Neural cell (in vitro differentiated cells): ENCODE data around the gene SLAMF1. TPM values are rescaled to one million over a fixed set of nuclear protein-coding genes. Genes with fewer than 3 reads are reported as not detected.

ENCODE experiments used
- H2AFZ ChIP-seq: fragments of 200-600, 300-800 bp; sonication (generic), shearing (Covaris generic); 2 replicates; pipeline ENCODE4 v1.6.0; 2014; ENCODE audit warnings: low read depth, mild to moderate bottlenecking, antibody characterized with exemption, low read length, moderate library complexity
- H3F3A ChIP-seq: fragments of 200-600 bp; shearing (Covaris generic); 2 replicates; pipeline ENCODE4 v1.6.1; 2016; ENCODE audit warnings: mild to moderate bottlenecking, moderate library complexity, mixed read lengths, antibody characterized with exemption, low read length; ENCODE audit not compliant: insufficient read depth, poor library complexity, severe bottlenecking
- H3K27ac ChIP-seq: fragments of 200-600, 300-800 bp; sonication (generic), shearing (Covaris generic); 2 replicates; pipeline ENCODE4 v1.5.1; 2014; ENCODE audit warnings: mild to moderate bottlenecking, low read length, moderate library complexity
- H3K27me3 ChIP-seq: fragments of 300-800, 200-600 bp; sonication (generic), shearing (Covaris generic); 2 replicates; pipeline ENCODE4 v1.6.0; 2014; ENCODE audit warnings: mild to moderate bottlenecking, low read depth, low read length, moderate library complexity; ENCODE audit not compliant: insufficient read depth
- H3K36me3 ChIP-seq: fragments of 300-800, 200-600 bp; sonication (generic), shearing (Covaris generic); 2 replicates; pipeline ENCODE4 v1.5.1; 2014; ENCODE audit warnings: mild to moderate bottlenecking, antibody characterized with exemption, low read length, moderate library complexity; ENCODE audit not compliant: insufficient read depth
- H3K4me2 ChIP-seq: fragments of 300-800, 200-600 bp; sonication (generic), shearing (Covaris generic); 2 replicates; pipeline ENCODE4 v1.6.0; 2014; ENCODE audit warnings: mild to moderate bottlenecking, low read length
- H3K4me3 ChIP-seq: fragments of 300-800, 200-600 bp; sonication (generic), shearing (Covaris generic); 2 replicates; pipeline ENCODE4 v1.5.1; 2014; ENCODE audit warnings: mild to moderate bottlenecking, low read length, moderate library complexity
- H3K79me2 ChIP-seq: fragments of 200-600 bp; shearing (Covaris generic); replicated peaks from 2 replicates; pipeline ENCODE4 v1.6.0; 2014; ENCODE audit warnings: mild to moderate bottlenecking, low read length, moderate library complexity; ENCODE audit not compliant: insufficient read depth
- H3K9ac ChIP-seq: fragments of 300-800, 200-600 bp; sonication (generic), shearing (Covaris generic); 2 replicates; pipeline ENCODE4 v1.6.1; 2016; ENCODE audit warnings: mild to moderate bottlenecking, low read length, mixed read lengths
- H3K9me2 ChIP-seq: fragments of 200-600 bp; shearing (Covaris generic); 2 replicates; pipeline ENCODE4 v1.6.1; 2016; ENCODE audit warnings: mild to moderate bottlenecking, low read length, mixed read lengths; ENCODE audit not compliant: insufficient read depth
- H3K9me3 ChIP-seq: fragments of 200-600, 300-800 bp; sonication (generic), shearing (Covaris generic); 2 replicates; pipeline ENCODE4 v1.6.1; 2016; ENCODE audit warnings: mild to moderate bottlenecking, mixed run types, low read length, moderate library complexity, mixed read lengths
- H4K20me1 ChIP-seq: fragments of 200-600 bp; shearing (Covaris generic); 2 replicates; pipeline ENCODE4 v1.6.1; 2016; ENCODE audit warnings: mild to moderate bottlenecking, mixed run types; ENCODE audit not compliant: insufficient read depth
- CTCF ChIP-seq: fragments of 450-650 bp; IDR thresholded peaks from 2 replicates; pipeline ENCODE4 v1.5.1; 2014; ENCODE audit warnings: antibody characterized with exemption, mild to moderate bottlenecking, moderate library complexity; ENCODE audit not compliant: poor library complexity, severe bottlenecking
- EP300 ChIP-seq: fragments of 450-650 bp; conservative IDR thresholded peaks from 2 replicates; pipeline ENCODE4 v1.6.1; 2014; ENCODE audit warnings: antibody characterized with exemption, mild to moderate bottlenecking, moderate library complexity; ENCODE audit not compliant: poor library complexity, severe bottlenecking
- EZH2 ChIP-seq: fragments of 200-600, 300-800 bp; shearing (Covaris generic), sonication (generic); IDR thresholded peaks from 2 replicates; pipeline ENCODE4 v1.6.1; 2014; ENCODE audit warnings: antibody characterized with exemption, low read length, borderline replicate concordance, mild to moderate bottlenecking; ENCODE audit not compliant: insufficient read depth, poor library complexity, severe bottlenecking
- MXI1 ChIP-seq: fragments of 450-650 bp; conservative IDR thresholded peaks from 2 replicates; pipeline ENCODE4 v1.6.1; 2014; ENCODE audit warnings: antibody characterized with exemption, mild to moderate bottlenecking; ENCODE audit not compliant: poor library complexity, severe bottlenecking
- POLR2AphosphoS5 ChIP-seq: IDR thresholded peaks from 2 replicates; pipeline ENCODE4 v1.6.1; 2012
- RAD21 ChIP-seq: fragments of 450-650 bp; conservative IDR thresholded peaks from 2 replicates; pipeline ENCODE4 v1.6.1; 2014; ENCODE audit warnings: antibody characterized with exemption, mild to moderate bottlenecking, moderate library complexity
- SMC3 ChIP-seq: fragments of 450-650 bp; conservative IDR thresholded peaks from 2 replicates; pipeline ENCODE4 v1.6.1; 2014; ENCODE audit warnings: antibody characterized with exemption, mild to moderate bottlenecking, moderate library complexity; ENCODE audit not compliant: poor library complexity
- TAF1 ChIP-seq: IDR thresholded peaks from 2 replicates; pipeline ENCODE4 v1.6.1; 2012; ENCODE audit warnings: low read depth
- polyA plus RNA-seq: library from polyadenylated mRNA; depleted of rRNA; stranded (reverse); fragments of >200 nt; gene quantifications from 2 replicates; pipeline ENCODE4 v1.2.3, GENCODE V29; 2014
- TF ChIP-seq, protein P1 (sequence below): IDR thresholded peaks from 2 replicates; pipeline ENCODE4 v1.6.1; 2012; ENCODE audit warnings: borderline replicate concordance

The SLAMF1 gene
- polyA plus RNA-seq, 1 donor from 2014 or later, result not detected

DNA sequence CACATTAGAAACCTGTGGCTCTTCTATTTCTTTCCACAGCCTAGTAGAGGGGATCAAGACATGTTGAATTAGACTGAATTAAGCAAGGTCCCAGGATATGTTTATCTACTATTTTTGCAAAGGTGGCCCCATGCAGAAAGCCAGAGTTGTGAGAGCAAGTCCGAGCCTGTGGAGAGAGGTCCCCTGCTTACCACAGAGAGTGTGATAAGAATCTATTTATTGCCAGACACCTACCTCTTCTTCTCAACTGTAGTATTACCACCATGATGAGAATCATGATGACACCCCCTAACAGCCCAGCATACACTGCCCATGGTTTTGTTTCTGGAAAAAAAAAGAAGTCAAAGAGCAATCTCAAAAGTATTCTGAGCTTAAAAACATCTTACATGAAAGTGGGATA, 23.0 kb downstream of the SLAMF1 start:
- Histone ChIP-seq H3K79me2 (no peaks in the 10 kb centered on the region), H4K20me1 (no peaks in the 10 kb centered on the region), H3K27me3 (no peaks in the 10 kb centered on the region), H3K4me2 (no peak overlapping the region), H3K4me3 (no peak overlapping the region), H3K27ac (no peak overlapping the region), H3K9ac (no peak overlapping the region), H3K36me3 (no peaks in the 10 kb centered on the region), H3F3A (no peaks in the 10 kb centered on the region), H3K9me2 (no peaks in the 10 kb centered on the region), H3K9me3 (no peaks in the 10 kb centered on the region), H2AFZ (no peak overlapping the region)
- no peak for TF ChIP-seq POLR2AphosphoS5
- TF ChIP-seq, protein P1, sequence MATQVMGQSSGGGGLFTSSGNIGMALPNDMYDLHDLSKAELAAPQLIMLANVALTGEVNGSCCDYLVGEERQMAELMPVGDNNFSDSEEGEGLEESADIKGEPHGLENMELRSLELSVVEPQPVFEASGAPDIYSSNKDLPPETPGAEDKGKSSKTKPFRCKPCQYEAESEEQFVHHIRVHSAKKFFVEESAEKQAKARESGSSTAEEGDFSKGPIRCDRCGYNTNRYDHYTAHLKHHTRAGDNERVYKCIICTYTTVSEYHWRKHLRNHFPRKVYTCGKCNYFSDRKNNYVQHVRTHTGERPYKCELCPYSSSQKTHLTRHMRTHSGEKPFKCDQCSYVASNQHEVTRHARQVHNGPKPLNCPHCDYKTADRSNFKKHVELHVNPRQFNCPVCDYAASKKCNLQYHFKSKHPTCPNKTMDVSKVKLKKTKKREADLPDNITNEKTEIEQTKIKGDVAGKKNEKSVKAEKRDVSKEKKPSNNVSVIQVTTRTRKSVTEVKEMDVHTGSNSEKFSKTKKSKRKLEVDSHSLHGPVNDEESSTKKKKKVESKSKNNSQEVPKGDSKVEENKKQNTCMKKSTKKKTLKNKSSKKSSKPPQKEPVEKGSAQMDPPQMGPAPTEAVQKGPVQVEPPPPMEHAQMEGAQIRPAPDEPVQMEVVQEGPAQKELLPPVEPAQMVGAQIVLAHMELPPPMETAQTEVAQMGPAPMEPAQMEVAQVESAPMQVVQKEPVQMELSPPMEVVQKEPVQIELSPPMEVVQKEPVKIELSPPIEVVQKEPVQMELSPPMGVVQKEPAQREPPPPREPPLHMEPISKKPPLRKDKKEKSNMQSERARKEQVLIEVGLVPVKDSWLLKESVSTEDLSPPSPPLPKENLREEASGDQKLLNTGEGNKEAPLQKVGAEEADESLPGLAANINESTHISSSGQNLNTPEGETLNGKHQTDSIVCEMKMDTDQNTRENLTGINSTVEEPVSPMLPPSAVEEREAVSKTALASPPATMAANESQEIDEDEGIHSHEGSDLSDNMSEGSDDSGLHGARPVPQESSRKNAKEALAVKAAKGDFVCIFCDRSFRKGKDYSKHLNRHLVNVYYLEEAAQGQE, result no peak

GRCh38 chr1:160623227-160623633, 23.6 kb downstream of the SLAMF1 start:
- no peaks in the 10 kb centered on the region for H3K36me3 ChIP-seq
- no peaks in the 10 kb centered on the region for H4K20me1 ChIP-seq
- H3K27me3 ChIP-seq, result no peaks in the 10 kb centered on the region
- no peaks in the 10 kb centered on the region for H3K79me2 ChIP-seq
- H3K9ac ChIP-seq, result no peak overlapping the region
- no peak overlapping the region for H3K4me3 ChIP-seq
- H2AFZ ChIP-seq, result no peak overlapping the region
- TF ChIP-seq TAF1 (no peak), EZH2 (no peak), EP300 (no peak), RAD21 (no peak)
- no peak overlapping the region for H3K4me2 ChIP-seq
- H3K9me2 ChIP-seq, result no peaks in the 10 kb centered on the region
- no peaks in the 10 kb centered on the region for H3K9me3 ChIP-seq
- H3K27ac ChIP-seq, result no peak overlapping the region
- no peaks in the 10 kb centered on the region for H3F3A ChIP-seq

- Histone ChIP-seq H3K36me3 (no peaks in the 10 kb centered on the region), H3K79me2 (no peaks in the 10 kb centered on the region), H2AFZ (no peak overlapping the region), H3K4me3 (no peak overlapping the region), H3K9me3 (no peaks in the 10 kb centered on the region), H4K20me1 (no peaks in the 10 kb centered on the region), H3K27ac (no peak overlapping the region), H3K27me3 (no peaks in the 10 kb centered on the region), H3K4me2 (no peak overlapping the region), H3K9ac (no peak overlapping the region), H3F3A (no peaks in the 10 kb centered on the region), H3K9me2 (no peaks in the 10 kb centered on the region)
- TF ChIP-seq MXI1, result no peak
- no peak for TF ChIP-seq TAF1
- no peak for TF ChIP-seq EP300
- TF ChIP-seq EZH2, result no peak
- no peak for TF ChIP-seq POLR2AphosphoS5
- TF ChIP-seq SMC3, result no peak
- no peak for TF ChIP-seq CTCF
- TF ChIP-seq, protein P1, result no peak
- no peak for TF ChIP-seq RAD21
These were observed 24.2 kb downstream of the SLAMF1 start for GRCh38 chr1:160622501-160623226.
